ENCODE data around the gene RALGAPB. TPM values are rescaled to one million over a fixed set of nuclear protein-coding genes. Genes with fewer than 3 reads are reported as not detected.

Gene RALGAPB
- total and polyA plus RNA-seq, 3 donors from 2014 or later, result 49.9 to 64.7 (median 52.6) TPM

GRCh38 chr20:38588303-38588702 is 115.7 kb downstream of the RALGAPB start:
- TF ChIP-seq POLR2A (IDR thresholded peaks at IDR 0.05), result no peak
- TF ChIP-seq CTCF (IDR thresholded peaks at IDR 0.05), result no peak
- no peak for DNase-seq
- no peaks in the 10 kb centered on the region for H3K4me1 ChIP-seq
- intact Hi-C loops (cut with DNase I; ENCODE audit: low total_unique reads), result no loop called here
- H3K9me3 ChIP-seq, result no peaks in the 10 kb centered on the region
- no peak overlapping the region for H3K4me3 ChIP-seq
- no peaks in the 10 kb centered on the region for H3K36me3 ChIP-seq (ENCODE audit: low read depth, missing control alignments)
- H3K27me3 ChIP-seq, result no peaks in the 10 kb centered on the region
- 89 to 95% methylated on average over 4 to 6 of the region's 6 CpGs for WGBS, 2 donors
- H3K27ac ChIP-seq, result no peak overlapping the region

- no peak for DNase-seq
- Histone ChIP-seq H3K27me3 (no peaks in the 10 kb centered on the region), H3K4me1 (no peaks in the 10 kb centered on the region), H3K9me3 (no peaks in the 10 kb centered on the region), H3K4me3 (no peak overlapping the region), H3K27ac (no peak overlapping the region), H3K36me3 (ENCODE audit: low read depth, missing control alignments) (no peaks in the 10 kb centered on the region)
- intact Hi-C loops (cut with DNase I; ENCODE audit: low total_unique reads), result no loop called here
- TF ChIP-seq POLR2A (IDR thresholded peaks at IDR 0.05), result no peak
- no peak for TF ChIP-seq CTCF (IDR thresholded peaks at IDR 0.05)
- WGBS, 2 donors, result 83 to 86% methylated on average over 4 of the region's 4 CpGs
Measured at GRCh38 chr20:38589351-38589750, 116.7 kb downstream of the RALGAPB start.

- Histone ChIP-seq H3K9me3 (no peaks in the 10 kb centered on the region), H3K27me3 (no peaks in the 10 kb centered on the region), H3K4me1 (no peaks in the 10 kb centered on the region), H3K27ac (no peak overlapping the region), H3K36me3 (ENCODE audit: low read depth, missing control alignments) (no peaks in the 10 kb centered on the region), H3K4me3 (no peak overlapping the region)
- intact Hi-C loops (cut with DNase I; ENCODE audit: low total_unique reads), result no loop called here
- TF ChIP-seq POLR2A (IDR thresholded peaks at IDR 0.05) (no peak), CTCF (IDR thresholded peaks at IDR 0.05) (no peak)
- WGBS, 2 donors, result 73 to 81% methylated on average over 3 of the region's 3 CpGs
- no peak for DNase-seq
Measured at GRCh38 chr20:38589967-38590675, 117.5 kb downstream of the RALGAPB start.

GRCh38 chr20:38590676-38591473 is 118.2 kb downstream of the RALGAPB start:
- Histone ChIP-seq H3K4me3 (no peak overlapping the region), H3K36me3 (ENCODE audit: low read depth, missing control alignments) (no peaks in the 10 kb centered on the region), H3K9me3 (no peaks in the 10 kb centered on the region), H3K27me3 (no peaks in the 10 kb centered on the region), H3K4me1 (no peaks in the 10 kb centered on the region), H3K27ac (no peak overlapping the region)
- WGBS, 2 donors, result 76 to 79% methylated on average over 15 to 18 of the region's 18 CpGs
- DNase-seq, result no peak
- TF ChIP-seq POLR2A (IDR thresholded peaks at IDR 0.05) (no peak), CTCF (IDR thresholded peaks at IDR 0.05) (no peak)
- intact Hi-C loops (cut with DNase I; ENCODE audit: low total_unique reads), result no loop called here

Measured in testis (tissue), 3 donors.